ENCODE data around the gene LPP. TPM values are rescaled to one million over a fixed set of nuclear protein-coding genes. Genes with fewer than 3 reads are reported as not detected.

Gene LPP
- total RNA-seq, 1 donor from 2014 or later, result 97.4 TPM

DNA sequence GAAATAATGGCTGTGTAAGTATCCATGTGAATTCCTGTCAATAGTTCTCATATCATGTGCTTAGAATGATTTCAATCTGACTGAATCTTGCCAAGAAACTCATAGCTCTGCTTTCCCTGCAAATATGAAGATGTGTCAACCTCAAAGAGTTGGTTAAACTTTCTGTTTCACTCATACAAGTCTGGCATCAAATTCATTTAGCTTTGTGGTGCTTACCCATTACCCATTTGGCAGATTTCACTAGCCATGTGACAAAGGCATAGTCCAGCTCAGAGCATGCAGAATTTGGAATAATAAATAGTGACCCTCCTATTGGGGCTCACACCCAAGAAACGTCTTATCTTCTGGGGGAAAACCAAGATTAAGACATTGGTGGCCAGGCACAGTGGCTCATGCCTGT, 761.2 kb downstream of the LPP start:
- no peak for DNase-seq
- intact Hi-C loops (cut with micrococcal nuclease), result no loop called here
- no peak overlapping the region for H3K4me3 ChIP-seq
- H3K9me3 ChIP-seq (replicated peaks), result peaks cover 4% of the 10 kb centered on the region
- TF ChIP-seq, protein P1, sequence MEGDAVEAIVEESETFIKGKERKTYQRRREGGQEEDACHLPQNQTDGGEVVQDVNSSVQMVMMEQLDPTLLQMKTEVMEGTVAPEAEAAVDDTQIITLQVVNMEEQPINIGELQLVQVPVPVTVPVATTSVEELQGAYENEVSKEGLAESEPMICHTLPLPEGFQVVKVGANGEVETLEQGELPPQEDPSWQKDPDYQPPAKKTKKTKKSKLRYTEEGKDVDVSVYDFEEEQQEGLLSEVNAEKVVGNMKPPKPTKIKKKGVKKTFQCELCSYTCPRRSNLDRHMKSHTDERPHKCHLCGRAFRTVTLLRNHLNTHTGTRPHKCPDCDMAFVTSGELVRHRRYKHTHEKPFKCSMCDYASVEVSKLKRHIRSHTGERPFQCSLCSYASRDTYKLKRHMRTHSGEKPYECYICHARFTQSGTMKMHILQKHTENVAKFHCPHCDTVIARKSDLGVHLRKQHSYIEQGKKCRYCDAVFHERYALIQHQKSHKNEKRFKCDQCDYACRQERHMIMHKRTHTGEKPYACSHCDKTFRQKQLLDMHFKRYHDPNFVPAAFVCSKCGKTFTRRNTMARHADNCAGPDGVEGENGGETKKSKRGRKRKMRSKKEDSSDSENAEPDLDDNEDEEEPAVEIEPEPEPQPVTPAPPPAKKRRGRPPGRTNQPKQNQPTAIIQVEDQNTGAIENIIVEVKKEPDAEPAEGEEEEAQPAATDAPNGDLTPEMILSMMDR (IDR thresholded peaks at IDR 0.05; ENCODE audit: borderline replicate concordance), result no peak
- no peaks in the 10 kb centered on the region for H3K27me3 ChIP-seq (ENCODE audit: low read depth)
- H3K4me1 ChIP-seq, result peaks cover 21% of the 10 kb centered on the region
- H3K36me3 ChIP-seq, result no peaks in the 10 kb centered on the region
- H3K27ac ChIP-seq (replicated peaks), result no peak overlapping the region

DNA sequence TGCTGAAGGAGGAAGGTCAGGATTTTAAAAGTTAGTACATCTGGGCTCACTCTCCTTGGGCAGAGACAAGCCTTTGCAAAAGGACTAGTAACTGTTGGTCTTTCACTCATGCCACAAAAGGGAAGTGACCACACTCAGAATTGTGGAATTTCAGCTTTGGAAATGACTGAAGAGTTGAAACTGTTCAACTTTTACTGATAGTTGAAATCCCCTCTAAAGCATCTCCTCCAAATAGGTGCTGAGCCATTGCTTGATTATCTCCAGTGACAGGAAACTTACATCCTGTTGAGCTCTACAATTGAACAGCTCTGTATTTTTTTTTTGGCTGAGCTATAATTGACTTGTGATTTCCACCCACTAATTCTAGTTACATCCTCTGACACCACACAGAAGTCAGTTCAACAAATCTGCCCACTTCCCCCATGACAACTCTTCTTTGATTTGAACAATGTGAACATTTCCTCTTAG, 763.0 kb downstream of the LPP start:
- Histone ChIP-seq H3K36me3 (no peaks in the 10 kb centered on the region), H3K4me1 (peaks cover 21% of the 10 kb centered on the region), H3K27ac (replicated peaks) (no peak overlapping the region), H3K4me3 (no peak overlapping the region), H3K27me3 (ENCODE audit: low read depth) (no peaks in the 10 kb centered on the region), H3K9me3 (replicated peaks) (peaks cover 4% of the 10 kb centered on the region)
- TF ChIP-seq, protein P1 (IDR thresholded peaks at IDR 0.05; ENCODE audit: borderline replicate concordance), result no peak
- no peak for DNase-seq
- intact Hi-C loops (cut with micrococcal nuclease), result no loop called here

DNA sequence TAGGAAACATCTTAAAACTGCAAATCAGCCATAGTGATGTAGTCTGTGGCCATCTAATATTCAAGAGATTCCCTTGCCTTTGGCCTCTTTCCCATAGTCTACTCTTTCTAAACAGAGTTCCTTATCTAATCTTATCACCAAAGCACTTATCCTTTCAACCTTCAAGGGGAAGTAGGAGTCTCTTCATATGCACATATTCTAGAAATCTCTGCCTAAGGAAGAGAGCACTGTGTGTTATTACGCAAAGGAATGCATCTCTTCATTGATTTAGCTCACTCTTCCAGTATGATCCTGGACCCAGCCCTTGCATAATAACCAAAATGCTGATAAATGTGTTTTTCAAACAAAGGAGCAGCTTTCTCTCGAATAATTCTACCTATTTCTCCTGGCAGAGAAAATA, 764.1 kb downstream of the LPP start:
- Histone ChIP-seq H3K4me1 (peaks cover 21% of the 10 kb centered on the region), H3K27me3 (ENCODE audit: low read depth) (no peaks in the 10 kb centered on the region), H3K27ac (replicated peaks) (no peak overlapping the region), H3K36me3 (no peaks in the 10 kb centered on the region), H3K4me3 (no peak overlapping the region), H3K9me3 (replicated peaks) (peaks cover 3% of the 10 kb centered on the region)
- TF ChIP-seq, protein P1 (IDR thresholded peaks at IDR 0.05; ENCODE audit: borderline replicate concordance), result no peak
- intact Hi-C loops (cut with micrococcal nuclease), result no loop called here
- DNase-seq, result no peak

DNA sequence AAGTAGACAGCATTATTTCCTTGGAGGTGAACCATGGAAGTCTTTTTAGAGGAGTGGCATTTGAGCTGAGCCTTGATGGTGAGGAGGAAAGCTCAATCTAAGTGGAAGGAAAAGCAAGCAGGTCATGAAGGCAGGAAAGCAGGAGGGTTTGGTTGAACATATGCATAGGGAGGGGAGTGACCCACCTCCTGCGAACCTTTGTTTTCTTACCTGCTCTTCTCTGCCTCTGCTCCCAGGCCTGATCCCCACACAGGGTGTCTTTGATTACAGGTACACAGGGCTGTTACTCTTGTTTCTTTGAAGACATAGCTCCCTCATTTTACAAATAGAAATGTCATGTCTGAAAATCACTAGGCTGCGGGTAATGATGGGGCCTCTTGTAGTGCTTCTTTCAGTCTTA, 769.7 kb downstream of the LPP start:
- intact Hi-C loops (cut with micrococcal nuclease), result no loop called here
- H3K27ac ChIP-seq (replicated peaks), result no peak overlapping the region
- TF ChIP-seq, protein P1 (IDR thresholded peaks at IDR 0.05; ENCODE audit: borderline replicate concordance), result no peak
- no peaks in the 10 kb centered on the region for H3K36me3 ChIP-seq
- H3K4me3 ChIP-seq, result no peak overlapping the region
- no peaks in the 10 kb centered on the region for H3K4me1 ChIP-seq
- H3K27me3 ChIP-seq (ENCODE audit: low read depth), result no peaks in the 10 kb centered on the region
- DNase-seq, result no peak
- H3K9me3 ChIP-seq (replicated peaks), result no peaks in the 10 kb centered on the region

DNA sequence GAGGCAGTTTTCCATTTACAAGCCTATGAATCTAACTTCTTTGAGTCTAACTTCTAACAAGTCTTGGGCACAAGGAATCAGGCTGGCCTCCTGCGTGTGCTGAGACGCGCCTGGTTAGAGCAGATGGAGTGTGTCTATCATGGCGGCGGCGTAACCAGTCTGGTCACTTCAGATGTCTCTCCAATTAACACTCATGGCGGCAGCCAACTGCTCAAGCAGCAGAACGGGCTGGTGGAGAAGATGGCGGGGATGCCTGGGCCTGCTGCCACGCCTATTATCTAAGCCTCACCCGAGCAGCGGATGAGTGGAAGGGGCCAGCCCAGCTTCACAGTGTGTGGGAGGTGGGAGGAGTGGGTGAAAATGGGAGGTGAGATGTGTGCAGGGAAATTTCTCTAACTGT, 771.4 kb downstream of the LPP start:
- H3K36me3 ChIP-seq, result no peaks in the 10 kb centered on the region
- H3K4me1 ChIP-seq, result no peaks in the 10 kb centered on the region
- no peak overlapping the region for H3K4me3 ChIP-seq
- intact Hi-C loops (cut with micrococcal nuclease), result no loop called here
- H3K9me3 ChIP-seq (replicated peaks), result no peaks in the 10 kb centered on the region
- TF ChIP-seq, protein P1 (IDR thresholded peaks at IDR 0.05; ENCODE audit: borderline replicate concordance), result no peak
- no peak overlapping the region for H3K27ac ChIP-seq (replicated peaks)
- no peaks in the 10 kb centered on the region for H3K27me3 ChIP-seq (ENCODE audit: low read depth)
- no peak for DNase-seq

DNA sequence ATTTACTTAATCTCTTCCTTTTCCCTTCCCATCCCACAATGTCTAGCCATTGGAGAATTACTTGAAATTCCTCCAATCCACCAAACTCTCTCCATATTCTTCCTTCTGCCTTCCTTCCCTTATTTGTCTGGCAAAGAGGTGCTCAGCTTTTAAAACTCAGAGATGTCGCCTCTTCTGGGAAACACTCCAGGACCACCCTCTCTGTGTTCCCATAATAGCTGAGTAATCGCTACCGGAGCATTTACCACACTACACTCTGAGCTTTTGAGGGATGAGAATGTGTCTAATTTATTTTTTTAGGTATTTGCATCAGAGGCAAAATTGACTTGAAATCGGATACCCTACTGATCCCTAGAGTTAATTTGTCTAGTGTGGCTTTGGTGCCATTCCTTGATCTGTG, 772.2 kb downstream of the LPP start:
- intact Hi-C loops (cut with micrococcal nuclease), result no loop called here
- Histone ChIP-seq H3K27ac (replicated peaks) (no peak overlapping the region), H3K4me3 (no peak overlapping the region), H3K4me1 (no peaks in the 10 kb centered on the region), H3K27me3 (ENCODE audit: low read depth) (no peaks in the 10 kb centered on the region), H3K36me3 (no peaks in the 10 kb centered on the region), H3K9me3 (replicated peaks) (no peaks in the 10 kb centered on the region)
- DNase-seq, result no peak
- TF ChIP-seq, protein P1 (IDR thresholded peaks at IDR 0.05; ENCODE audit: borderline replicate concordance), result no peak
